GM19372 (cell line): ENCODE measurements around the gene HES4.
"Not testable (repeated sequence)": the region's sequence is repeated elsewhere in the genome, so short reads cannot be mapped to it uniquely, and the experiment has no call there.

Source experiments
- ATAC-seq: cut with Tn5 transposase; IDR thresholded peaks from one replicate; pipeline ENCODE4 v1.9.1; 2021; ENCODE audit warnings: mild to moderate bottlenecking, low read depth, moderate library complexity; ENCODE audit not compliant: unreplicated experiment

HES4 gene

DNA sequence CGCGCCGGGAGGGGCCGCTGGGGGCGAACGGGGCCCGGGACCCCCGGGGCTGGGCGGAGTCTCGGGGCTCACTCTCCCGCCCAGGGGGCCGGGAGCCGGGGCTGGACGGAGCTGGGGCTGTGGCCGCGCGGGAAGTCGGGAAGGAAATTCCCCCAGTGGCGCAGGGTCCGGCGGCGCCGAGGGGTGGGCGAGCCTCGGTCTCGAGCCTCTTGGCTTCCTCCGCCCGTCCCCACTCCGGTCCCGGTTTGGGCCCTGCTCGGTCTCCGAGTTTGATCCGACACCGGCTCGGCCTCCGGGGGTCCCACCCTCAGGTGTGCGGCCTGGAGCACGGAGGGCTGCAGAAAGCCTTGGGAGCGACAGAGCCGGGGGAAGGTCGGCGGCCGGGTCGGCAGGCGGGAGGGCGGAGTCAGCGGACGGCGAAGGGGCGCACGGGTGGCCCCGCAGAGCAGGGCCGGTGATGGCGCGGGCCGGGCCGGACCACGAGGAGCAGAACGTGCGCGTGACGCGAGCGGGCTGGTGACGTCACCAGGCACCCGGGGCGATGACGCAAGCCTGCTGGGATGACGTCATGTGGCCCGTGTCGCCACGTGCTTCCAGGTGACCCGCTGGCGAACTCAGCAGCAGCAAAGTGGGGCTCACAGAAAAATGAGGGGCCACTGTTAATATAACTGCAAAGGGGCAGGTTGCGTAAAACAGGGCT is 610 bp upstream of the HES4 start:
- ATAC-seq: no peak

DNA sequence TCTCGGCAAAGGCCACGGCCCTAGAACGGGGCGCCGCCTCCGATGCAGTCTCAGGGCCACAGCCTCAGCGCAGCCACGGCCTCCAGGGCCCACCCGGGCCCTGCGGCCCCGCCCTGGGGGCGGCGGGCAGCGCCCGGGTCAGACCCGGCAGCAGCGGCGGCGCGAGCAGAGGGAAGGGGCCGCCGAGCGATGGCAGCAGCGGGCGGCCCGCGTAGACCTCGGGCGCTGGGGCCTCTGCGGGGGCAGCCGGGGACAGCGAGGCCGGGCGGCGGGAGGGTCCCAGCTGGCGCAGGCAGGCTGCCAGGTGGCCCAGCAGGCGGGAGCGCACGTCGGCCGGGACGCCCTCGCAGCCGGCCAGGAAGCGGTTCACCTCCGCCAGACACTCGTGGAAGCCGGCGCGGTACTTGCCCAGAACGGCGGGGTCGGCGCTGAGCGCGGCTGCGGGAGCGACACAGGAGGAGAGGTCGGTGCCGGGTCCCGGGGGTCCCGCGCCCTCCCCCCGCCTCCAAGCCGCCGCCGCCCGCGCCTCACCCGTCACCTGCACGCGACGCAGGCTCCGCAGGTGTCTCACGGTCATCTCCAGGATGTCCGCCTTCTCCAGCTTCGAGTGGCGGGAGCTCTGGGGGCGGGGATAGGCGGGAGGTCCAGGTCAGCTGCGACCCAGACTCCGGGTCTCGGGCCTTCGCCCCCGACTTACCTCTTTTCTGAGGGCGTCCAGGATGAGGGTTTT is 737 bp downstream of the HES4 start:
- ATAC-seq: no peak

DNA sequence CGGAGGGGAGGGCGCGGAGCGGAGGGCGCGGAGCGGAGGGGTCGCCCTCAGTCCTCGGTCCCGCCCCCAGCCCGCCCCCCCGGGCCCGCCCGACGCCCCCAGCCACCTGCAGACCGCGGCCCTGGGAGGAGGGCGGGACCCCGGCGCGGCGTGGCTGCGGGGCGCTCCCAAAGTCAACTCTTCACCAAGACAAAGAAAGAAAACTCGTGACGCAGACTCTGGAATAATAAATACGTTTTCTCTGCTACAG is 1.2 kb downstream of the HES4 start:
- ATAC-seq: no peak

DNA sequence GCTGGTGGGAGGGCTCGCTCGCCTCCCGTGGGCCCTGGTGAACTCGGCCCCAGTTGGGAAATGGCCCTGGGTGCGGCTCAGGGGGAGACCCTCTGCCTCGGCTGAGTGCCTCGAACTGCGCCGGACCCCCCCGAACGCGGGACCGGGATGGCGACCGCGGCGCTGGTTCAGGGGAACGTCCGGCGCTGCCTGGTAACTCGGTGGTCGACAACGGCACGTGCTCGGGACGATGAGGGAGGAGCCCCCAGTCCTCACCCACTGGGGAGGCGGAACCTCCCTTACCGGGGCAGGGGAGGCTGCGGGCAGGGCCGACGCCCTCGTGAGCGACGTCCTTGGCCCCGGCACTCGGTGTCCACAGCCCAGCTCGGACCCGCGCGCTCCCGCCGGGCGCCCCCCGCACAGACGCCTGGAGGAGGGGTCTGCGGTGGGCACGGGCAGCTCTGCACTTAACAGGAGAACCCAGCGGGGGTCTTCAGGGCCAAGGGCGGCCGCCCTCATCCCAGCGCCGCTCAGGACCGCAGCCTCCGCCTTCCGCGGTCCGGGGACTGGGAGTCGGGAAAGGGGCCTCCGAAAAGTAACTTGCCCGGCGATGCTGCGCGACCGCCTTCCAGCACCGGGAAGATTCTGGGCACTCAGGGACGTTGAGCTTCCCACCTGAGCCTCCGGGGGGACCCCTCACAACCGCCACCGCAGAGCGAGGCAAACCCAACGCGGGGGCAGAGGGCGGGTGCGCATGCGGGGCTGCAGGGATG is 1.7 kb downstream of the HES4 start:
- no peak for ATAC-seq

DNA sequence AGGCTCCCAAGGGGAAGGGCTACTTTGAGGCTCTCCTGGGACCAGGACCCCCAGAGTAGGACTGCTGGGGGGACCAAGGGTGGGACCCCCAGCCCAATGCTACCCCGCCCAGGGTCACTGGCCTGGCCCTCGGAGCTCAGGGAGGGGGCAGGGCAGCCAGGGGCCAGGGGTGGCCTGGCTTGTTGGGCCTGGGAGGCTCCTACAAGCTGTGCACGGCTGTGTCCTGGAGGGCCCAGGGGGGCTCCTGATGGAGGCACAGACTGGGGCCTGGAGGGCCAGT is 2.2 kb downstream of the HES4 start:
- ATAC-seq: no peak

DNA sequence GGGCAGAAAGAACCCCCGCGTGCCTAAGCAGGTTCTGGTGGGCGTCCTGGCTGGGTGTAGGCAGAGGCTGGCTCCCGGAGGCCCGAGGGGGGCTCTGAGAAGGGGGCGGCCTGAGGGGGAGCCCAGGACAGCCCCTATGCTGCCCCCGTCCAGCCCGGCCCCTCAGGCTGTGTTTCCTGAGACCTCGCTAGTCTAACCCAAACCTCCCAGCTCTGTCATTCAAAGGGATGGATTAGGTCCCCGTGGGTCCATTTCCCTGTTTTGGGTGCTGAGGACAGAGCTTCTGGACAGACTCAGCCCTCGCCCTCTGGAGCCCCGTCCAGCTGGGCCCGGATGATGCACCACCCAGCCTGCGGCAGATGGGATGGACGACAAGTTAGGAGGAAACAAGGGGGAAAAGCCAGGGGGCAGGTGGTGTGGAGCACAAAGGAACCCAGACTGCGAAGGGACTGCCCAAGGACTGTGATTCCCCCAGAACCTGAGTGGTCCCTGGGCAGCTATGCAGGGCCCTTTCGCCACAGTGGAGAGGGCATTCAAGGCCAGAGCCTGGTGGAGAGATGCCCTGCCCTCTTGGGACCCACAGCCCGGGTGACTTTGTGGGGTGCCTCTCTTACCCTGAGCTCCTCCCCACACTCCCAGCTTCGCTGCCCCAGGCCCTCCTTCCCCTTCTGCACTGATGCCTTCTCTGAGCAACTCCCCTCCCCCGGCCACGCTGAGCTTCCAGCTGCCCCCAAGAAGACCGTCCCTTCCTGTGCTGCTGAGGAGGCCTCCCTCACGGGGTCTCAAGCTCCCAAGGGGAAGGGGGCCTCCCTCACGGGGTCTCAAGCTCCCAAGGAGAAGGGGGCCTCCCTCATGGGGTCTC is 2.8 kb downstream of the HES4 start:
- ATAC-seq: no peak

DNA sequence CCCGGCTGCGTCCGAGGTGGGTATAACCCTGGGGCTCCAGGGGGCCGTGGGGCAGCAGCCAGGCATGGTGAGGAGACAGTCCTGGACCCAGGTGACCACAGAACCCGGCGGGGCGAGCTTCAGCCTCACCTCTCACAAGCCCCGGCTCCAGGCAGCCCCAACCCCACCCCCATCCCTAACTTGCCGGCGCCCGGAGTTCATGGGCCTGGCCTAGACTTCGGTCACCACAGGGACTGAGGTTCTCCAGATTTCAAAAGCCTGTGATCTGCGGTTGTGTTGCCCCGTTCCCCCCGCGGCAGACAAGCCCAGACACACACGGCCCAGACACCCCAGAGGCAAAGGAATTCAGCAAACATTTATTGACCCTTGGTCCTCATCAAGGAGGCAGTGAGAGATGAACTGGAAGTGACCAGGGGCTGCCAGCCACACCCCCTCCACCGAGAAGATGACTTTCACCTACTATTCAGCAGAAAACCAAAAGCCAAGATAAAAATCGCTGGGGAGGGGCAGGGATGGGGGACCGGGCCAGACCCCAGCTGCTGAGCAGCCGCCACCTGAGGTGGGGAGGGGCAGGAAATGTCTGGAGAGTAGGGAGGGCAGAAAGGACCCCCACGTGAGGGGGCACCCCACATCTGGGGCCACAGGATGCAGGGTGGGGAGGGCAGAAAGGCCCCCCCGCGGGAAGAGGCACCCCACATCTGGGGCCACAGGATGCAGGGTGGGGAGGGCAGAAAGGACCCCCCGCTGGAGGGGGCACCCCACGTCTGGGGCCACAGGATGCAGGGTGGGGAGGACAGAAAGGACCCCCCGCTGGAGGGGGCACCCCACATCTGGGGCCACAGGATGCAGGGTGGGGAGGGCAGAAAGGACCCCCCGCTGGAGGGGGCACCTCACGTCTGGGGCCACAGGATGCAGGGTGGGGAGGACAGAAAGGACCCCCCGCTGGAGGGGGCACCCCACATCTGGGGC is 3.9 kb downstream of the HES4 start:
- ATAC-seq: no peak

DNA sequence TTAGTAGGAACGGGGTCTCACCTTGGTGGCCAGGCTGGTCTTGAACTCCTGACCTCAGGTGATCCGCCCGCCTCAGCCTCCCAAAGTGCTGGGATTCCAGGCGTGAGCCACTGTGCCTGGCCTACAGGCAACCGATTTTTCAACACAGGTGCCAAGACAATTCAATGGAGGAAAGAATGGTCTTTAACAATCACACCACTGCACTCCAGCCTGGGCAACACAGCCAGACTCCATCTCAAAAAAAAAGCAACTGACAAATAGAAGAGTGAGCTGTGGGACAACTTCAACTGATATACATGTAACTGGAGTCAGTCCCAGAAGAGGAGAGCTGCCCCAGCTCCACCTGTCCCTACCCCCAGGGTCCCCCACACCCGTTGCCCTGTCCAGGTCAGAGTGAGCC is 5.4 kb downstream of the HES4 start:
- not testable (repeated sequence) for ATAC-seq

DNA sequence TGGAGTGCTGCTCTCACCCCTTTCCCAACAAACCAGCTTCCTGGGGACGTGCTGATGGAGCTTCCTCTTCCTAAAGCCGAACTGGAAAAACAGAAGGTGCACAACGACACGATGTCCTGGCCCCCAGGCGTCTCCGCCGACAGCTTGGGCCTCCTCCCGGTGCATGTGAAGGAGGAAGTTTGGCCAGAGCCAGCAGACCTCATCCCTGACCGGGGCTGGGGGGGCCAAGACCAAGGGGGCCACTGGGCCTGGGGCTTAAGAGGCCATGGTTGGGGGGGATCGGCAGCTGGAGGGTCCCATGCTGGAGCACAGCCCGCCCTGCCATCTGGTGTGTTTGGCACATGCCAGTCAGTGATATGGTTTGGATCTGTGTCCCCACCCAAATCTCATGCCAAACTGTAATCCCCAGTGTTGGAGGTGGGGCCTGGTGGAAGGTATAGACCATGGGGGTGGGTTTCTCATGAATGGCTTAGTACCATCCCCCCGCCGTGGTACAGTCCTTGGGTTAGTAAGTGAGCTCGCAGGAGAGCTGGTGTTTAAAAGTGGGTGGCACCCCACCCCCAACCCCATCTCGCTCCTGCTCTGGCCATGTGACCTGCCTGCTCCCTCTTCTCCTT is 6.4 kb downstream of the HES4 start:
- no peak for ATAC-seq

DNA sequence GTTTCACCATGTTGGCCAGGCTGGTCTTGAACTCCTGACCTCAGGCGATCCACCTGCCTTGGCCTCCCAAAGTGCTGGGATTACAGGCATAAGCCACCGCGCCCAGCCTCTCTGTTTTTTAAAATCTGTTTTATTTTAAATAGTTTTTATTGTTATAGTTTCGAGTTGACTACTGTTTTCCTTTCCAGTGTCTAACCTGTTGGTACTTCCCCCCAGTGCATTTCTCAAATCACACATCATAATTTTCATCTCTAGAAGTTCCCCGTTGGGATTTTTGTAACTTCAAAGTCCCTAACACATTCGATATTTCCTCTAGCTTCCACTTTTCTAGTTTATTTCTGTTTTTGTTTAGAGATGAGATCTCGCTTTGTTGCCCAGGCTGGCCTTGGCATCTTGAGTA is 7.5 kb downstream of the HES4 start:
- ATAC-seq: no peak

DNA sequence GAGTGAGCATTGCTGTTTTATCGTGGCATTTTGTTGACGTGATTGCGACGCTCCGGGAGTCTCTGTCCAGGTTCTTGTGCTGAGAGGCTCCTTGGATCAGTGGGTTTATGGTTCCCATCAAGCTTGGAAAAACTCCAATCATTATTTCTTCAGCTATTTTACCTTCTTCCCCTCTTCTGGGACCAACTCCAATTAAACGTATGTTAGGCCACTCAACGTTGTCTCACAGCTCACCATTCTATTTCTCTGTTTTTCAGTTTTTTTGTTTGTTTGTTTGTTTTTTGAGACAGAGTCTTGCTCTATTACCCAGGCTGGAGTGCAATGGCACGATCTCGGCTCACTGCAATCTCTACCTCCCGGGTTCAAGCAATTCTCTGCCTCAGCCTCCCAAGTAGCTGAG is 8.0 kb downstream of the HES4 start:
- ATAC-seq: no peak

DNA sequence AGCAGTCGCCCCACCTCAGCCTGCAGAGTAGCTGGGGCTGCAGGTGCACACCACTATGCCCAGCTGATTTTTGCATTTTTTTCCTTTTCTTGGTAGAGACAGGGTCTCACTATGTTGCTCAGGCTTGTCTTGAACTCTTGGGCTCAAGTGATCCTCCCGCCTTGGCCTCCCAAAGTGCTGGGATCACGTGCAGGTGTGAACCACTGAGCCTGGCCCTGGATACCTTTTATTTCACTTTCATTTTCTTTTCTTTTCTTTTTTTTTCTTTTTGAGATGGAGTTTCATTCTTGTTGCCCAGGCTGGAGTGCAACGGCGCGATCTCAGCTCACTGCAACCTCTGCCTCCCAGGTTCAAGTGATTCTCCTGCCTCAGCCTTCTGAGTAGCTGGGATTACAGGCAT is 8.6 kb downstream of the HES4 start:
- ATAC-seq: not testable (repeated sequence)

DNA sequence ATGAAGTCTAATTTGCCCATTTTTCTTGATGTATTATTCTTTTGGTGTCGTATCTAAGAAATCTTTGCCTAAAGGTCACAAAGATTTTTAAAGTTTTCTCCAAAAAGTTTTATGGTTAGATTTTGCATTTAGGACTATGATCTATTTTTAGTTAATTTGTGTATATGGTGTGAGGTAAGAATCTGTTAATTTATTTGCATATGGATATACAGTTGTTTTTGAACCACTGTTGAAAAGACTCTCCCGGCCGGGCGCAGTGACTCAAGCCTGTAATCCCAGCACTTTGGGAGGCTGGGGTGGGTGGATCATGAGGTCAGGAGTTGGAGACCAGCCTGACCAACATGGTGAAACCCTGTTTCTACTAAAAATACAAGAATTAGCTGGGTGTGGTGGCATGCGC is 11.8 kb downstream of the HES4 start:
- ATAC-seq: not testable (repeated sequence)

DNA sequence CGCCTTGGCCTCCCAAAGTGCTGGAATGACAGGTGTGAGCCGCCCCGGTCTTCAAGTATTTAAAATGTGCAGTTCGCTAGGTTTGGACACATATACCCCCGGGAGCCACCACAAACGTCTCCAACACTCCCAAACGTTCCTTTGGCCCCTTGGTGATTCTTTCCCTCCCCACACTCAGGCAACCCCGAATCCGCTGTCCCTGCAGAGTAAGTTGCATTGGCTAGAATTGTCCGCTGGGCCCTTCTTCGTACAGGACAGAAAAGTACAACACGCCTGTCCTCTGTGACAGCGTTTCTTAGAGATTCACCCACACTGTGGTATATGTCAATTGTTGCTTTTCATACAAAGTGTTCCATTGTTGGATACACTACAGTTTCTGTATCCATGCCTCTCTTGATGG is 14.8 kb downstream of the HES4 start:
- no peak for ATAC-seq

DNA sequence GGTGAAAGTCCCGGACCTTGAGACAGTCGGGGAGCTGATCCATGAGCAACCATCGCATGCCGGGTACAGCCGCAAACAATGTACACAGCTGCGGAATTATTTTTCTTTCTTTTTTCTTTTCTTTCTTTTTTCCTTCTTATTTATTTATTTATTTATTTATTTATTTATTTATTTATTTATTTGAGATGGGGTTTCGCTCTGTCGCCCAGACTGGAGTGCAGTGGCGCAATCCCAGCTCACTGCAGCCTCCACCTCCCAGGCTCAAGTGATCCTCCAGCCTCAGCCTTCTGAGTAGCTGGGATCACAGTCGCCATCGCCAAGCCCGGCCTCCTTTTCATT is 15.5 kb downstream of the HES4 start:
- ATAC-seq: no peak

DNA sequence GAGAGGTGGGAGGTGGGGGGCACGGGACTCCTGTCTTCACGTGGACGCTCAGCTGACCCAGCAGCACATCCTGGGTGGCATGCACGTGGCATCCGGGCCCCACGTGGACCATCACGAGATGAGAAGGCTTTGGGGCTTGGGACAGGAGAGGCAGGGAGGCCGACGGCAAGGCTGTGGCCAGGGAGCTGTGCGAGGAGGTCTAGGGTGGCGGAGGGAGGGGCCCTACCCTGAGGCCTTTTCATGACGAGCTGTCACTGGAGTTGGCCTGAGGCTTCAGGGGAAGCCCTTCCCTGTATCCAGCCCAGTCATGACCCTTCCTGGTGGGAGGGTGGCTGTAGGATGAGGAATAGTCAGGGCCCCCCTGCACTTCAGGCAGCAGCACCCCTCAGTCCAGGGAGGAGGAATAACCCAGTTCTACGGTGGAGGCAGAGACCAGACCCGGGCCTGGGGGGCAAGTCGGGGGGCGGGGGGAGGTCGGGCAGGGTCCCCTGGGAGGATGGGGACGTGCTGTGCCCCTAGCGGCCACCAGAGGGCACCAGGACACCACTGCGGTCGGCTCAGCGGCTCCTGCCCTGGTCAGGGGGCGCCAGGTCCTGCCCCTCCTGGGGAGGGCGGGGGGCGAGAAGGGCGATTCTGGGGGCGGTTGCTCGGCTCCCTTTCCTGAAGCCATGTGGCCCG is 16.0 kb downstream of the HES4 start:
- ATAC-seq: no peak

DNA sequence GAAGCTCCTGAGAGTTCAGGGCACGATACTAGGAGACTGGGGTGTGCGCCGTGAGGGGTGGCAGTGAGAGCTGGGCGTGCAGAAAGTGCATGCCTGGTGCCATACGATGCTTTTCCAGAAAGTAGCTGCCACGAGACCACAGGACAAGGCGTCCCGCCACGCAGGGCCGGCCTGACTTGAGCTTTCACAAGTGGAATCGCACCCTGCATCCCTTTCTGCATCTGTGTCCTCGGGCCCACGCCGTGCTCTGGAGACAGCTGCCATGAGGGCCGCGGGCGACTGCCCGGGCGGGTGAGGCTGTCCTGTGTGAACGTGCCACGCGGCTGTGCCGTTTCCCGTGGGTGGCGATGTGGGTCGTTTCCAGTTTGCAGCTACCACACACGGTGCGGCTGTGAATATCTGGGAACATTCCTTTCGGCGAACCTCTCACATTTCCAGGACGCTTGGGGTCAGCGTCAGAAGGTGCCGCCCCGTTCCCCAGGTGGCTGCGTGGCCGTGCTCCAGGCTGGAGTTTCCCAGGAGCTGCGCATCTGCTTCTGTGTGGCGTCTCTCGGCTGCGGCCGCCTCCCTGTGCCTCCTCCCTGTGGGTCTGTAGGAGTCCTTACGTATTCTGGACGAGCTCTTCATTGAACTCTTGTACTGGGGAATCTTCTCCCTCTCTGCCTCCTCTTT is 17.0 kb downstream of the HES4 start:
- no peak for ATAC-seq

DNA sequence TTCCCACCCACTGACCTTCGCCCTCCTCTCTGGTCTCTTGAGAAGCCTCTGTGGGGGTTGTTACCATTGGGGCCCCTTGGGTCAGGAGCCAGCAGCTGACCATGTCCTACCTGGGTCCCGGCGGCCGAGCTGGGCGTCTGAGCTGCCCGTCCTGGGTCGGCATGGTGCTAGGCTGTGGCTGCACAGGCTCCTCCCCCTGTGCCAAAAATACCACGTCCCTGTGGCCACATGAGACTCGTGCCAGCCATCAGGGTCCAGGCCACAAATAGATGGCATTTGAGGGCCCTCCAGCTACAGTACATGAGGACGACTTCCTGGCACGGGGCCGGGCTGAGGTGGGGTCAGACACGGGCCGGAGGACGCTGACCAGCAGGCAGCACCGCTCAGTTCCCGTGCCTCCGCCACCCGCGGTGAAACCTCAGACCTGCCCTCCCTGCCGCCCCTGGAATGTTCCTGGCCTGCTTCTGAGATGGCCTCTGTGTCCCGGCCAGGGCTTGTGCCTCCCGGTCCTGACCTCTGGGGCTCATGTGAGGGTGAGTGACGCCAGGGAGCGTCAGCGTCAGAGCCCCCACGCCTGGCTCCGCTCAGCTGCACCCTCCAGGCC is 17.8 kb downstream of the HES4 start, which contains the start of gene PERM1:
Gene PERM1 (minus strand): TSS at position 139 of the 604 bp plus-strand sequence. CDS start 1,064 bp downstream, outside the sequence.
- ATAC-seq: no peak
